Stimulated activated naive CD8-positive, alpha-beta T cell treated with anti-CD3 and anti-CD28 coated beads, Interleukin-15, amount 100 ng/mL, for 72 hours (primary cell): ENCODE results near the gene LGI4.
A peak's percentile ranks its signal among the peaks of the same experiment; 100 is the strongest.

Experiments used
- ATAC-seq: fragments of 150-1000 bp; cut with Tn5 transposase; 2 replicates; pipeline ENCODE4 v1.10.0; 2021; ENCODE audit warnings: mild to moderate bottlenecking, moderate library complexity
- DNase-seq, 2 donors: peaks; one replicate each; pipeline ENCODE4 v3.0.0; 2021 to 2022
- H3K27ac Mint-ChIP-seq, 2 donors: one replicate each; pipeline ENCODE4 v1.8.0; 2022; ENCODE audit warnings: mild to moderate bottlenecking in 2 of 2, mixed read lengths in 2 of 2, moderate library complexity in 2 of 2
- H3K27me3 Mint-ChIP-seq: one replicate; pipeline ENCODE4 v1.8.0; 2022; ENCODE audit warnings: mixed read lengths
- H3K4me1 Mint-ChIP-seq: one replicate; pipeline ENCODE4 v1.8.0; 2022; ENCODE audit warnings: mild to moderate bottlenecking, mixed read lengths
- H3K4me3 Mint-ChIP-seq, 2 donors: one replicate each; pipeline ENCODE4 v1.8.0; 2022; ENCODE audit warnings: mild to moderate bottlenecking in 2 of 2, mixed read lengths in 2 of 2, moderate library complexity in 1 of 2
- H3K9me3 Mint-ChIP-seq, 2 donors: one replicate each; pipeline ENCODE4 v1.8.0; 2022; ENCODE audit warnings: mixed read lengths in 2 of 2

LGI4 gene

DNA sequence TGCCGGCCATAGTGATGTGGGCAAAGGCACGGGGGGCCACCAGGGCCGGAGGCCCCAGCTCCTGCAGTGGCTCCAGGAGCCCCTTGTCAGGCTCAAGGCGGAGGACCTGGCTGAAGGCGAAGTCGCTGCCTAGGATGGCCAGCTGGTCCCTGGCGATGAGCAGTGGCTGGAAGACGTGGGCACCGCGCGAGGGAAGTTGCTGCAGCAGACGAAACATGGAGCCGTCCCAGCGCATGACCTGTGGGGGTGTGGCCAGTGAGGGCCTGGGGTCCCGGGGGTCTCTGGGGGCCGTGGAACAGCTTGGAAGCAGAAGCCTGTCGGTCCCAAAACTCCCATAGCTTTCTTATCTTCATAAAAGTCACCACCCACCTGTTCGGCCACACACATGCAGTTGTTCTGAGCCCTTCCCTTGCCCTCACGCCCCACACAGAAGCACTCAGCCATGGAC lies 9.6 kb downstream of the LGI4 start:
- Mint-ChIP-seq H3K27me3 (no peaks in the 10 kb centered on the region), H3K4me3 (peak overlapping the region; percentile 77 to 78), H3K27ac (no peak overlapping the region), H3K4me1 (peaks cover 18% of the 10 kb centered on the region), H3K9me3 (no peaks in the 10 kb centered on the region)
- ATAC-seq (no peak), DNase-seq (no peak)

DNA sequence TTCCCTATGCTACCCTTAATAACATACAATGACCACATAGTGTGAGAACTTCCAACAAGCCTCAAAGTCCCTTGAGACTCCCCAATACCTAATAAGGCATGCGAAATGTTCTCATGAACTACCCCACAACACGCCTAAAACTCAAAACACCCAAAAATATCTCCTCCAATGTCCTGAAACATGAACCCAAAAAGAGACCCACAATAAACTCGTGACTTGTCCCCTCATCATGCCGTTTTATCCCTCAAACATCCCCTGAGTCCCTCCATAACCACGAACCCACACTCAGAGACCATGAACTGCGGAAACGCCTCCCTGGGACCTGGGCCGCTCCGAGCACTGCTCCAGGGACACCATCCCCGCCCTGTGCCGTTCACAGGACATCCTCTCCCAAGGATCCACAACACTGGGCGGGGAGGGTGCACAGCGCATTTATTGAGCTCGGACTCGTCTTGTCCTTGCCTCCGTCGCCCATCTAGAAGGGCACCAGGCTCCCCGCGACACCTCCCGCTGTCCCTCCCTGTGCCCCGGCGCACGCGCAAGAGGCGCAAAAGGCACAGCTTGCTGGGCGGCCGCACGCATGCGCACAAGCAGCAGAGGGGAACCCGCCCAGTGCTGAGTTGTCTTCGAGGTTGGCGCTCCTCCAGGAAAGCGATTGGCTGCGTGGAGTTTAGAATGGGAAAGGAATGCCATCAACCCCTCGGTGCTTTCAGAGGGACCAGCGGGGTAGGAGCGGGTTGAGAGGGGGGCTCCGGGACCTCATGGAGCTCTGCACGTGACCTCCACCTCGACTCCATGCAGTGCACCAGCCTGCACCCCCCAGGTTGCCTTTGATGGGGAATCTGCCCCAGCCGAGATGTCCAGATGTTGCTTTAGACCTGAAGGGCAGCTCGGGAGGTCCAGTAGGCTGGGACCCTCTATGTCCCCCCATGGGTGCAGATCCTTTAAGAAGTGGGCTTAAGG lies 10.5 kb downstream of the LGI4 start:
- ATAC-seq (peak; percentile 97), DNase-seq (peak; percentile 82 to 89)
- Mint-ChIP-seq H3K27ac (peak overlapping the region; percentile 65 to 83), H3K4me1 (peaks cover 18% of the 10 kb centered on the region), H3K9me3 (no peaks in the 10 kb centered on the region), H3K4me3 (peak overlapping the region; percentile 77 to 78), H3K27me3 (no peaks in the 10 kb centered on the region)

DNA sequence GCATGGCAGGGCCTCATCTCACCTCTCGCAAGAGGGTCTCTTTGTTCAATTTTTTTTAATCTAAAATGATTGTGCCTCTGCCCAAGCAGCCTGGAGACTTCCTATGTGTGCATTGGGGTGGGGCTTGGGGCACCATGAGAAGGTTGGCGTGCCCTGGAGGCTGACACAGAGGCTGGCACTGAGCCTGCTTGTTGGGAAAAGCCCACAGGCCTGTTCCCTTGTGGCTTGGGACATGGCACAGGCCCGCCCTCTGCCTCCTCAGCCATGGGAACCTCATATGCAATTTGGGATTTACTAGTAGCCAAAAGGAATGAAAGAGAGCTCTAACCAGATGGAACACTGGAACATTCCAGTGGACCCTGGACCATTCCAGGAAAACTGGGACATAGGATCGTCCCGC lies 11.3 kb downstream of the LGI4 start:
- Mint-ChIP-seq H3K27ac (no peak overlapping the region), H3K27me3 (no peaks in the 10 kb centered on the region), H3K4me3 (peak overlapping the region in 1 of 2 donors; percentile 77), H3K4me1 (peaks cover 18% of the 10 kb centered on the region), H3K9me3 (no peaks in the 10 kb centered on the region)
- no peak for DNase-seq
- ATAC-seq, result no peak

DNA sequence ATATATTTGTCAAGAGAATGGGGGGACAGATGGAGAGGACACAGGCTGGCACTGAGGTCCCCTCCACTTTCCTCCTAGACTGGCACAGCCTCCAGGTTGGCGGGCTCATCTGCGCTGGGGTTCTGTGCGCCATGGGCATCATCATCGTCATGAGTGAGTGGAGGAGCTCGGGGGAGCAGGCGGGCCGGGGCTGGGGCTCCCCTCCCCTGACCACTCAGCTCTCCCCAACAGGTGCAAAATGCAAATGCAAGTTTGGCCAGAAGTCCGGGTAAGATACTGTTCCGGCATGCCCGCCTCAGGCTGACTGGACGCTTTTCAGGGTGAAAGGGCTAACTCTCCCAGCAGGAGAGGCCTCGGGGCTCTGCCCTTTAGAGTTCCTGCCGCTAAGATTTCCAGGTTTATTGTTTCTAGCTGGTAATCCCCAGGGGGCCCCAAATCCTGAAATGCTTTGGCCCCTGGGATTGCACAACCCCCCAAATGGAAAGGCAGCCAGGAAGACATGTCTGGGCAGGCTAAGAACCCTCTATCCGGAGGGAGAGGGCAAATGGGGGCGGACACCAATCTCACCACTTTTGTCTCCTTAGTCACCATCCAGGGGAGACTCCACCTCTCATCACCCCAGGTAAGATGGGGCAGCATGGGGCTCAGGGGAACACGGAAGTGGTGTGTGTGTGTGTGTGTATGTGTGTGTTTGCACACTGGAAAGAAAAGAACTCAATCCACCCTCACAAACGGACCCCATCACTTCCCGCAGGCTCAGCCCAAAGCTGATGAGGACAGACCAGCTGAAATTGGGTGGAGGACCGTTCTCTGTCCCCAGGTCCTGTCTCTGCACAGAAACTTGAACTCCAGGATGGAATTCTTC lies 11.9 kb downstream of the LGI4 start:
- ATAC-seq (no peak), DNase-seq (no peak)
- no peak overlapping the region for H3K4me3 Mint-ChIP-seq
- peaks cover 18% of the 10 kb centered on the region for H3K4me1 Mint-ChIP-seq
- H3K9me3 Mint-ChIP-seq, result no peaks in the 10 kb centered on the region
- H3K27me3 Mint-ChIP-seq, result no peaks in the 10 kb centered on the region
- H3K27ac Mint-ChIP-seq, result no peak overlapping the region

DNA sequence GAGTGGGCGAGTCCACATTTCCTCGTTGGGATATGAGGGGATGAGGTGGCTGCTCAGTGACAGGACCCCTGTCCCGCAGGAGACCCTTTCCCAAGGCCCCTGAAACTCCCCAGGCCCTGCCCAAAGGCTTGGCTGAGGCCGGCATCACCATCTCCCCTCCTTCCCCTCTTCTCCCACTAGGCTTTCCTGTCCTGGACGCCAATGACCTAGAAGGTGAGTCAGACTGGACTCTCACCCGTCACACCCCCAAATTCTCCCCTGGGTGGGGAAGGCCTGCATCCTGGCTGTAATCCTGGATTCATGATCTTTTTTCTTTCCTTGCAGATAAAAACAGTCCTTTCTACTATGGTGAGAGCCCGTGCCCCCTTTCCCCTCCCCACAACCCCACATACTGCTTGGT lies 14.0 kb downstream of the LGI4 start:
- DNase-seq, result no peak
- Mint-ChIP-seq H3K4me1 (peaks cover 18% of the 10 kb centered on the region), H3K4me3 (no peak overlapping the region), H3K27me3 (no peaks in the 10 kb centered on the region), H3K27ac (no peak overlapping the region), H3K9me3 (no peaks in the 10 kb centered on the region)
- ATAC-seq, result no peak

DNA sequence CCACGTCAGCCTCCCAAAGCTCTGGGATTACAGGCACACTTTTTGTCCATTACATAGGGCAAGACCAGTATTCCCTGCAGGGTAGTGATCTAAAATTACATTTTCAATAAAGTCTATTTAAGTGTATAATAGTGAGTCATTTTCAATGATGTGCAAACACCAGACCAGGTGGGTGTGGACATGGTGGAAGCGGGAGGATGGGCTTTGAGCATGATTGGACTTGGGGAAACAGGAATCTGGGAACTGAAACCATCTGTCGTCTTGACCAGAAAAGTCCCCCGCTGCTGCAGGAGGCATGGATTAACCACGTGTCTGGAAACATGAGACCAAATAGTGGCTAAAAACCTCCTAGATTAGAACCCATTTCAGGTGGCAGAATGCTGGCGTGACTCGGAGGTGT lies 14.4 kb downstream of the LGI4 start:
- no peak overlapping the region for H3K27ac Mint-ChIP-seq
- ATAC-seq, result no peak
- peaks cover 18% of the 10 kb centered on the region for H3K4me1 Mint-ChIP-seq
- no peak for DNase-seq
- no peaks in the 10 kb centered on the region for H3K27me3 Mint-ChIP-seq
- no peaks in the 10 kb centered on the region for H3K9me3 Mint-ChIP-seq
- H3K4me3 Mint-ChIP-seq, result no peak overlapping the region

DNA sequence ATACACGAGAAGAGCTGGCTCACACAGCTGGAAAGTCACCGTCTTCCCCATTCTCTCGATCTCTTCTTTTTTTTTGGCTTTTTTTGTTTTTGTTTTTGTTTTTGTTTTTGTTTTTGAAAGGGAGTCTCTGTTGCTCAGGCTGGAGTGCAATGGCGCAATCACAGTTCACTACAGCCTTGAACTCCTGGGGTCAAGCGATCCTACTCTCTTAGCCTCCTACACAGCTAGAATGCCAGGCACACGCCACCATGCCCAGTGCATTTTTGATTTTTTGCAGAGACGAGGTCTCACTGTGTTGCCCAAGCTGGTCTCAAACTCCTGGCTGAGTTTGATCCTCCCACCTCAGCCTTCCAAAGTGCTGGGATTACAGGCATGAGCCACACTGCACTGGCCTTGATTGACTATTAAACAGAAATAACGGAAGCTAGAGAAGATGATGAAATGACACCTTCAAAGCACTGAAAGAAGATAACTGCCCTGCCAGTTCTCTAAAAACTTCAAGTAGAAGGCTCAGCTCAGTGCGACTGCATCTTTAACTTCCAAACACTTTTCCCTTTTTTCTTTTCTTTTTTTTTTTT lies 15.2 kb downstream of the LGI4 start:
- DNase-seq (no peak), ATAC-seq (no peak)
- Mint-ChIP-seq H3K9me3 (no peaks in the 10 kb centered on the region), H3K4me3 (no peak overlapping the region), H3K4me1 (peaks cover 17% of the 10 kb centered on the region), H3K27ac (no peak overlapping the region), H3K27me3 (no peaks in the 10 kb centered on the region)

DNA sequence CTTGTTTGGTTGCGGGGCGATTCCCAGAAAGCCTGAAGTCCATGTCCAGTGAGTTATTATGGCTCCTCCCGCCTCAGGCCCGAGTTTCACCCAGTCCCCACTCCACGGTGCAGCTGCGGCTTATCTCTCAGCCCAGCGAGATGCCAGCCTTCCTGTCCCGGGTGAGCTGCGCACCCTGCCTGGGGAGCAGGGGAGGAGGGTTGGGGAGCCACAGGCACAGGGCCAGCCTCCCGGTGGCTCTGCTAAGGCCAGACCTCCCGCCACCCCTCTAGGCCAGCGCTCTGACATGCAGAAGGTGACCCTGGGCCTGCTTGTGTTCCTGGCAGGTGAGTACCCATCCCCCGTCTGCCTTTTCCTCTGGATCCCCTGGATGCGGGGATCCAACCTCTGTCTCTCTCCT lies 15.8 kb downstream of the LGI4 start:
- H3K4me3 Mint-ChIP-seq, result no peak overlapping the region
- H3K27me3 Mint-ChIP-seq, result no peaks in the 10 kb centered on the region
- no peak for DNase-seq
- H3K9me3 Mint-ChIP-seq, result no peaks in the 10 kb centered on the region
- no peak for ATAC-seq
- H3K4me1 Mint-ChIP-seq, result peaks cover 15% of the 10 kb centered on the region
- no peak overlapping the region for H3K27ac Mint-ChIP-seq

DNA sequence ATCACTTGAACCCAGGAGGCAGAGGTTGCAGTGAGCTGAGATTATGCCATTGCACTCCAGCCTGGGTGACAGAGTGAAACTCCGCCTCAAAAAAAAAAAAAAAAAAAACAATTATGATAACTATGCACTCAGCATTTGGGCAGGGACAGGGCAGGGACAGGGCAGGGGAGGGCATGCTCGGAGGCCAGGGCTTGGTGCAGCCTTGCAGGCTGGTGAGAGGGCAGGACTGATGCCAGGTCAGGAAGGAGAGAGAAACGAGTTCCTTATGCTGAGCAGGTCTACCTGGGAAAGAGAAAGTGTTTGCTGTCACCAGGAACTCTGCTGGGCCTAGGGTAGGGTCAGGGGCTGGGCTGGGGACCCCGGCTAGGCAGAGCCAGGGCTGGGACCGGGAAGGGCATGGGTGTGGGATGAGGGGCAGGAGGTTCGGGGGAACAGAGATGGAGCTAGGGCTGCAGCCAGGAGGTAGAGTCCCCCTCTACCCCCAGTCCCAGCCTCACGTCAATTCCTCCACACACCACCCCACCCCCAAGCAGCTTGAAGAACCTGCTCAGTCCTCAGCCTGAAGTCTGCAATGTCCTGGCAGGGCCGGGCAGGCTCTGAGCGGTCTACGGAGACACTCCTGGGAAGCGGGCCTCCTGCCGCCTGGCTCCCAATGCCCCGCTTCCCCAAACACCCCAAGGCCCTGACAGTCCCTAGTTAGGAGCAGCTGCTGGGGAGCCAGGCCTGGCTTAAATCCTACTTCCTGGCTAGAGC lies 16.4 kb downstream of the LGI4 start:
- H3K4me1 Mint-ChIP-seq, result peaks cover 9% of the 10 kb centered on the region
- H3K27me3 Mint-ChIP-seq, result no peaks in the 10 kb centered on the region
- H3K27ac Mint-ChIP-seq, result no peak overlapping the region
- ATAC-seq (no peak), DNase-seq (no peak)
- H3K4me3 Mint-ChIP-seq, result no peak overlapping the region
- H3K9me3 Mint-ChIP-seq, result no peaks in the 10 kb centered on the region

DNA sequence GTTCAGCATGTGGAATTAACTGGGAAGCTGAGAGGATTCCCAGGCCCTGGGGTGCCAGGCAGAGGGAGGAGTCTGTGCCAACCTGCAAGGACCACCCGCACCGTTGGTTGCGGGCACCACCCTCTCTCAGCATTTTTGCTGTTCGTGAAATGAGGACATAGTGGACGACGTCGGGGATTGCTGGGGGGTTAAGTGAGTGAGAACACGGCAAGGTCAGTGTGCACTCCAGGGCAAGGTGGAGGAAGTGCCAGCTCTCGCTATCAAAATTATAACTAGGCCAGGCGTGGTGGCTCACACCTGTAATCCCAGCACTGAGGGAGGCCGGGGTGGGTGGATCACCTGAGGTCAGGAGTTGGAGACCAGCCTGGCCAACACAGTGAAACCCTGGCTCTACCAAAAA lies 17.1 kb downstream of the LGI4 start:
- ATAC-seq (no peak), DNase-seq (no peak)
- H3K9me3 Mint-ChIP-seq, result no peaks in the 10 kb centered on the region
- H3K27me3 Mint-ChIP-seq, result no peaks in the 10 kb centered on the region
- H3K4me1 Mint-ChIP-seq, result peaks cover 9% of the 10 kb centered on the region
- H3K27ac Mint-ChIP-seq, result no peak overlapping the region
- H3K4me3 Mint-ChIP-seq, result no peak overlapping the region

DNA sequence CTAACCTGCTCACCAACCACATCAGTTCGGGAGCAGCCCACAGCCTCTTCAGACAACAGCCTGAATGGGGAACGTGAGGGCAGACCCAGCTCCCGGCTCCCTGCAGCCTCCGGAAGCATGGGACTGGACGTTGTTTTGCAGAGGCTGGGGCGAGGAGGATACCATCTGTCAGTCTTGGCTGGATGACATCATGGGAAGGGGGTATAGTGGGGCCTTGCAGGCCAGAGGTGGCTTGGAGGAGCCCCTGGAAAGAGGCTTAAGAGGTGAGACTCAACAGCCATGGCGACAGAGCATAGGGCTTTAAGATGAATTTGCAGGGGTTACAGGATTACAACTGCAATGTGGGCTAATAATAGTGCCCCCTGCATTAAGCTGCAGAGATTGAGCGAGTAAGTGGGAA lies 17.7 kb downstream of the LGI4 start:
- ATAC-seq (no peak), DNase-seq (no peak)
- peaks cover 9% of the 10 kb centered on the region for H3K4me1 Mint-ChIP-seq
- no peak overlapping the region for H3K4me3 Mint-ChIP-seq
- no peaks in the 10 kb centered on the region for H3K27me3 Mint-ChIP-seq
- H3K9me3 Mint-ChIP-seq, result no peaks in the 10 kb centered on the region
- H3K27ac Mint-ChIP-seq, result no peak overlapping the region

DNA sequence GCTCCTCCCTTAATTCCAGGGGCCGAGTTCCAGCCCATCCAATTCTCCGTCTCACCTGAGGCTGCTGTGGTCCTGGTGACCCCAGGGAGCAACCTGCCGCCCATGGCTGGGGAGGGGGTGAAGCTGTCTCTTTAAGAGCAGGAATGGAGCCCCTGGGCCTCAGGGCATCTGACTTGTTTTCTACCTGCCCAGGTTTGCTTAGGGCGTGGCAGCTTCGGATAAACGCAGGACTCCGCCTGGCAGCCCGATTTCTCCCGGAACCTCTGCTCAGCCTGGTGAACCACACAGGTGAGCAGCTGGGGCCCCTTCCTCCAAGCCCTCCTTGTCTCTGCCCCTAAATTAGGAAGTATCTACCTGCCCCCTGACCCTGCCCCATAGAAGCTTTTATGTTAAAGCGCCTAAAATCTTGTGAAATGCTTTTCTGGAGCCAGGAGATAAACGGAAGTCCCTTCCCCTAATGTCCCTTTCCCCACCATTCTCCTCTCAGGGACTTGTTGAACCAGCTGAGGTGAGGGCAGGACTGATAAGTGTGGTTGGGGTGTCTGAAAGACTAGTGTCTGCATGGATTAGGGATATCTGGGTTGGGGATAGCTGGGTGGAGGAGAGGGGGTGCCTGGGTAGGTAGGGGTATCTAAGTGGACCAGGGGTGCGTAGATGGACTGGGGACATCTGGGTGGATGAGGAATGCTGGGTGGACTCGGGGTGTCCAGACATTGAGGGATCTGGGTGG lies 18.6 kb downstream of the LGI4 start:
- Mint-ChIP-seq H3K27me3 (no peaks in the 10 kb centered on the region), H3K27ac (peak overlapping the region in 1 of 2 donors; percentile 37), H3K4me3 (no peak overlapping the region), H3K4me1 (peaks cover 9% of the 10 kb centered on the region), H3K9me3 (no peaks in the 10 kb centered on the region)
- DNase-seq (no peak), ATAC-seq (no peak)

DNA sequence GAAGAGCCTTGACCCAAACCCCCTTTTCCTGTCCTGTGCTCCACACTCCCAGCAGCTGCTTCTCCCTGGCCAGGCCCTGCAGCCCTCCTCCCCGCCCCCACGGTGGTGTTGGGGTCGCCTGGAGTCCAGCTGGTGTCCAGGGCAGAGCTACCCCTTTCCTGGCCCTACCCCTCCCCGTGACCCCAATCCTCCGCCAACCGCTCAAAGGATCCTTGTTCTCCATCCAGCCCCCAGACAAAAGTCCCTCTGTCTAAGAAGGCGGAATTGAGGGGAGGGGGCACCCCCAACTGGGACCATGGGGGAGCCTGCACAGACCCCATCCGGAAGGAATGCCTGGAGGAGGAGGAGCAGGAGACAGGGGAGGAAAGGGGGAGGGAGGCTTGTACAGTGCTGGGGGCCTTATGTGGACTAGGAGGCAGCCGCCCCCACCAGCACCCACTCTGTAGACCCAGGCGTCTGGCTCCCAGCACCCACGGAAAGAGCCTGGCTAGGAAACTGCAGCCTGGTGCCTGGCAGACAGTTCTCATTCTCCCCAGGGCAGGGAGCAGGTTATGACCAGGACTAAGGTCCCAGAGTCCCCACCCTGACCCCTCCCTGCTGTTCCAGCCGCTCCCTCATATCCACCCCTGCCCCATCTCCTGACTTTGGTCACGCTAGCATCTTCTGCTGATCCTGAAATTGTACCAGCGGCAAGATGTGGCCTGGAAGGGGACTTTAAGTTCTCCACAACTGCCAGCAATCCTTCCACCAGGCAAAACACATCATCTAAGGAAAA lies 19.5 kb downstream of the LGI4 start, which contains the start of gene FXYD3:
FXYD3 (plus strand) TSS at position 647 of the 775 bp plus-strand sequence. CDS start 3,554 bp downstream, outside the sequence.
- Mint-ChIP-seq H3K9me3 (no peaks in the 10 kb centered on the region), H3K4me3 (peak within 1 kb of the TSS; percentile 60 to 65), H3K27me3 (no peaks in the 10 kb centered on the region), H3K4me1 (peaks cover 9% of the 10 kb centered on the region), H3K27ac (peak within 1 kb of the TSS in 1 of 2 donors; percentile 66)
- ATAC-seq (no peak), DNase-seq (no peak)
